ENCODE data around the gene KRT71. TPM values are rescaled to one million over a fixed set of nuclear protein-coding genes. Genes with fewer than 3 reads are reported as not detected.

KRT71 gene
- total RNA-seq, 2 experiments from 2014 or later: not detected

DNA sequence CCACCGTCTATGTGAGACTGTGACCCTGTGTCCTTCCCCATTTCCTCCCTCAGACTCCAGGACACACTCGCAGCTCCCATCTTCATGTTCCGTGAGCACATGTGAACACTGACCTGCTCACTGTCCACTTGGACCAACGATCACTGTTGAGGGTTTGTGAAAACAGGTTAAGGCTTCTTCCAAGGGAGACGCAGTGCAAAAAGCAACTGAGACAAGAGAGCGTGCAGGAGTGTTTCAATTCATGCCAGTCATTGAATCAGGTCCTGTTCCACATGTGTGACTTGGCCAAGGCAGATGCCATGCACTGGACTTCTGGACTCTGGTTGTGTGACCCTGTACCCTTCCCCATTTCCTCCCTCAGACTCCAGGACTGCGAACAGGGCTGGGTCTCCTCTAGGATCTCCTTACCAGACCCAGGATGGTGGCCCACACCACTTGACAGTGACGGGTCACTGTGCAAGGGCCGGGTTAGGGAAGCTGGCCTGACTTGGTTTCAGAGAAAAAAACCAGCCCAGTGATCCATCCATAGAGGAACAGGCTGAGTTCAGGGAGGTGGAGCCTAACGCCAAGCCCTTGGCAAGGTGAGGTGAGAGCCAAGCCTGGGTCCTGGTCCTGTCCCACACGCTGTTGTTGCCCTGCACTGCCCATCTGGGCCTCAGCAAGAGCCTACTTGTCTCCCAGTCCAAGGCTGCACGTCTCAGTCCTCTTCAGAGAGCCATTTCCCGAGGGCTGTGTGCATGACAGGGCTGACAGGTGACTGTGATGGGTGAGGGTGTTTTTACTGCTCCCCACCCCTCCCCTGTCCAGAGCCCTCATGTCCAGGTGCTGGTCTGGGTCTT lies 27.1 kb downstream of the KRT71 start:
- no peaks in the 10 kb centered on the region for H3K36me3 Mint-ChIP-seq (ENCODE audit: low read depth)
- no peak for DNase-seq

GRCh38 chr12:52524898-52525591 lies 27.9 kb downstream of the KRT71 start:
- DNase-seq: no peak
- CTCF ChIA-PET: interaction anchor here (0.5 kb wide), 1 partner anchor 32 kb away, joined by 3 read pairs; no protein-coding TSS in a partner anchor
- H3K27ac Mint-ChIP-seq: no peak overlapping the region
- H3K4me3 Mint-ChIP-seq: no peak overlapping the region
- H3K9me3 Mint-ChIP-seq: no peaks in the 10 kb centered on the region
- H3K27me3 Mint-ChIP-seq (ENCODE audit: low read depth): no peaks in the 10 kb centered on the region
- no peaks in the 10 kb centered on the region for H3K36me3 Mint-ChIP-seq (ENCODE audit: low read depth)
- no peaks in the 10 kb centered on the region for H3K4me1 Mint-ChIP-seq (ENCODE audit: low read depth)
- intact Hi-C loops (cut with micrococcal nuclease): no loop called here

More for the DNA sequence above, 27.1 kb downstream of the KRT71 start:
- Mint-ChIP-seq H3K4me3 (no peak overlapping the region), H3K4me1 (ENCODE audit: low read depth) (no peaks in the 10 kb centered on the region), H3K9me3 (no peaks in the 10 kb centered on the region), H3K27me3 (ENCODE audit: low read depth) (no peaks in the 10 kb centered on the region), H3K27ac (no peak overlapping the region)
- intact Hi-C loops (cut with micrococcal nuclease): no loop called here
- CTCF ChIA-PET: interaction anchor here (0.5 kb wide), 1 partner anchor 31 kb away, joined by 3 read pairs; no protein-coding TSS in a partner anchor

DNA sequence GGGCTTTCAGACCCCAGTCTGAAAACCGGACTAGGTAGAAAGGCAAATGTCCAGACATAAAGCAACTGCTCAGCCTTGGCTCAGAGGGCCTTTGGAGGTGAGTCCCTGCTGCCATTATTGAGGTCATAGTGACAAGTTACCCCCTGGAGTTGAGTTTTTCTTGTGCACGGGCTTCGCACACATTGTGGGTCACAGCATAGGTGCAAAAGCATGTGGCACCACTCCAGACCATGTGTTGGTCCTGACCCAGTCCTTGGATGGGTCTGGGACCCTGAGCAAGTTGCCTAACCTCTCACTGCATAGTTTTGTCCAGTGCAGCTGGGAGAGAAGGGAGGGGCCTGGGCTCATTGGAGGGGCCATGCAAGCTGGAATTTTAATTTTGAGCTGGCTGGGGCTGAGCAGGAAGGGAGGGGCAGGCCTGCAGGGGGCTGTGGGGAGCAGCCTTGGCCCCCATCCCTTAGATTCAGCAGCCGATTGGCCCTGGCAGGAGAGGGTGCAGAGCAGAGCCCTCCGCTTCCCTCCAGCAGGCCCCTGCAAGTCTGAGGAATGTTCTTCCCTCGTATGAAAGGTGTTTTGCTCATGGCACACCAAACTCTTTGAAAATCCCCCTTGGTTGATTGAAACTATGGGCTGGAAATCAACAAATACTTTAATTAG lies 28.6 kb downstream of the KRT71 start:
- no peak overlapping the region for H3K4me3 Mint-ChIP-seq
- H3K27ac Mint-ChIP-seq: no peak overlapping the region
- CTCF ChIA-PET: no interaction called here
- intact Hi-C loops (cut with micrococcal nuclease): no loop called here
- H3K4me1 Mint-ChIP-seq (ENCODE audit: low read depth): no peaks in the 10 kb centered on the region
- H3K27me3 Mint-ChIP-seq (ENCODE audit: low read depth): no peaks in the 10 kb centered on the region
- H3K9me3 Mint-ChIP-seq: no peaks in the 10 kb centered on the region
- DNase-seq: no peak
- no peaks in the 10 kb centered on the region for H3K36me3 Mint-ChIP-seq (ENCODE audit: low read depth)

DNA sequence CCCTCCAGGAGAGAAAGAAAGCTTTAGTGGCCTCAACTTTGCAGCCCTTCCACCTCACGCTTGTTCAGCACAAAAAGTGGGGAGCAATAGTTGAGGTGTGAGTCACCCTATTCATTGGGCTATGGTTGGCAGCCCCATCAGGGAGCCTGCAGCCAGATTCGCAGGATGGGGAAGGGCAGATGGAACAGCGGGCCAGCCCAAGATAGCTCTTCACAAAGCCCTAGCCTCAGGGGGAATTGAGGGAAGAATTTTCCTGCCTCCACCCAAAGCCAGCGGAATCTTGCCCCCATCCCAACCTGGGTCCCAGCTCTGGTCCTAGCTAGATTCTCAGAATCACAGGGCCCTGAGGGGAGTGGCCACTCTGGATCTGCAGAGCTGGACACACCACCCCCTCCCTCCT lies 29.1 kb downstream of the KRT71 start:
- H3K4me1 Mint-ChIP-seq (ENCODE audit: low read depth): no peaks in the 10 kb centered on the region
- no peak for DNase-seq
- H3K9me3 Mint-ChIP-seq: no peaks in the 10 kb centered on the region
- H3K4me3 Mint-ChIP-seq: no peak overlapping the region
- H3K27ac Mint-ChIP-seq: no peak overlapping the region
- no peaks in the 10 kb centered on the region for H3K27me3 Mint-ChIP-seq (ENCODE audit: low read depth)
- CTCF ChIA-PET: no interaction called here
- H3K36me3 Mint-ChIP-seq (ENCODE audit: low read depth): no peaks in the 10 kb centered on the region
- intact Hi-C loops (cut with micrococcal nuclease): no loop called here

DNA sequence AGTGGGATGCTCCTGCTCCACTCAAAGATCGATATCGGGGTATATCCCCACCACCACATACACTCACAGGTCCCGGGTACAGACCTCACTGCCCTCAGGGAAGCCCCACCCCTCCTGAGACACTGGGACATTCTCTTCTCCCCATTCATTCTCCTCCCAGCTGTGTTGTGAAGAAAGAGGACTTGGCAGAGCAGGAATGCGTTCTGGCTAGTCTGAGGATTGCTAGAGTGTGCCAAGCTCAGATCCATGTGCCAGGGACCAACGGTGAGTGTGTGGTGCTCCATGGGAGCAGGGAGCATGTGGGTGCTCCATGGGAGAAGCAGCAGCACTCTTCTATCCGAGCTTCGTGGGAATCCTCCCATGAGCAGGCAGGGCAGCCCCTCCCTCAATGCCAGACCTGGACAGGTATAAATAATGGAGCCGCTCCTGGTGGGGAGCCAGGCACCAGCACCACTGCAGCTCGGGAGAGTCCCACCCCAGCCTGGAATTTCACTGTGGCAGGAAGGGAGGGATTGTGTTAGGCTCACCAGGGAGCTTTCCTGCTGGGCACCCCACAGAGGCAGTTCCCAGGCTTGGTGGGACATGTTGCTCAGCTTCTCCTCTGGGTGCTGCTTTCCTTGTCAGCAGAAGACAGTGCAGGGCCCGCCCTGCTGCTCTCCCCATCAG lies 30.5 kb downstream of the KRT71 start:
- Mint-ChIP-seq H3K36me3 (ENCODE audit: low read depth) (no peaks in the 10 kb centered on the region), H3K4me1 (ENCODE audit: low read depth) (no peaks in the 10 kb centered on the region), H3K4me3 (no peak overlapping the region), H3K27me3 (ENCODE audit: low read depth) (no peaks in the 10 kb centered on the region), H3K27ac (no peak overlapping the region), H3K9me3 (no peaks in the 10 kb centered on the region)
- DNase-seq: no peak
- CTCF ChIA-PET: no interaction called here
- intact Hi-C loops (cut with micrococcal nuclease): no loop called here

GRCh38 chr12:52521568-52522266 lies 31.2 kb downstream of the KRT71 start:
- Mint-ChIP-seq H3K4me1 (ENCODE audit: low read depth) (no peaks in the 10 kb centered on the region), H3K9me3 (no peaks in the 10 kb centered on the region), H3K36me3 (ENCODE audit: low read depth) (no peaks in the 10 kb centered on the region), H3K4me3 (no peak overlapping the region), H3K27me3 (ENCODE audit: low read depth) (no peaks in the 10 kb centered on the region), H3K27ac (no peak overlapping the region)
- intact Hi-C loops (cut with micrococcal nuclease): no loop called here
- no peak for DNase-seq
- CTCF ChIA-PET: interaction anchor here (1.0 kb wide), 1 partner anchor 15 kb away, joined by 3 read pairs; no protein-coding TSS in a partner anchor

DNA sequence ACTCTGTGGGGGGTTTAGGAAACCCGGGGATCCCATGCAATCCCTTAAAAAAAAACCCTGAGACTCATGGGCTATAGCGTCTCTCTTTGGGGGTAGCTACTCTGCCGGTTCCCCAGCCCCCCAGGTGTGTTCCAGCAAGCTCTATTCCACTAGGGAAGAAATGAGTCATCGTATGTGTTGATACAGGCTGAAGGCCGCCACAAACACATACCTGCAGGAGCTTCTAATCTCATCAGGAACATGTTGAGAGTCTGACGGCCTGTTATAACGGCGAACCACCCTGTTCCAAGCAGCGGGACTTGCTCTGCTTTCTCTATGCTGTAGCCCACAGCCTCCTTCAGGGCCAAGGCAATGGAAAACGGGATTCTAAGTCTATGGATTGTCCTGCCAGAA lies 31.8 kb downstream of the KRT71 start:
- Mint-ChIP-seq H3K4me1 (ENCODE audit: low read depth) (no peaks in the 10 kb centered on the region), H3K4me3 (no peak overlapping the region), H3K36me3 (ENCODE audit: low read depth) (no peaks in the 10 kb centered on the region), H3K27me3 (ENCODE audit: low read depth) (no peaks in the 10 kb centered on the region), H3K27ac (no peak overlapping the region), H3K9me3 (no peaks in the 10 kb centered on the region)
- CTCF ChIA-PET: interaction anchor here (1.0 kb wide), 1 partner anchor 14 kb away, joined by 3 read pairs; no protein-coding TSS in a partner anchor
- DNase-seq: no peak
- intact Hi-C loops (cut with micrococcal nuclease): no loop called here

GRCh38 chr12:52519826-52520662 lies 32.9 kb downstream of the KRT71 start, which contains the start of gene KRT5:
Gene KRT5 (minus strand): TSS chr12:52520394. CDS start chr12:52520296, 98 bp downstream.
- DNase-seq: no peak
- H3K4me1 Mint-ChIP-seq (ENCODE audit: low read depth): no peaks in the 10 kb centered on the region
- H3K36me3 Mint-ChIP-seq (ENCODE audit: low read depth): no peaks in the 10 kb centered on the region
- intact Hi-C loops (cut with micrococcal nuclease): no loop called here
- no peaks in the 10 kb centered on the region for H3K9me3 Mint-ChIP-seq
- H3K4me3 Mint-ChIP-seq: no peak within 1 kb of the TSS
- CTCF ChIA-PET: interaction anchor here (1.3 kb wide), 1 partner anchor 12 kb away, joined by 3 read pairs; no protein-coding TSS in a partner anchor
- no peak within 1 kb of the TSS for H3K27ac Mint-ChIP-seq
- H3K27me3 Mint-ChIP-seq (ENCODE audit: low read depth): no peaks in the 10 kb centered on the region

GRCh38 chr12:52519387-52519703 lies 33.6 kb downstream of the KRT71 start:
- Mint-ChIP-seq H3K4me1 (ENCODE audit: low read depth) (no peaks in the 10 kb centered on the region), H3K9me3 (no peaks in the 10 kb centered on the region), H3K27me3 (ENCODE audit: low read depth) (no peaks in the 10 kb centered on the region), H3K36me3 (ENCODE audit: low read depth) (no peaks in the 10 kb centered on the region), H3K27ac (no peak overlapping the region), H3K4me3 (no peak overlapping the region)
- DNase-seq: no peak
- CTCF ChIA-PET: interaction anchor here (1.3 kb wide), 1 partner anchor 12 kb away, joined by 3 read pairs; no protein-coding TSS in a partner anchor
- intact Hi-C loops (cut with micrococcal nuclease): no loop called here

- no peaks in the 10 kb centered on the region for H3K36me3 Mint-ChIP-seq (ENCODE audit: low read depth)
- no peaks in the 10 kb centered on the region for H3K4me1 Mint-ChIP-seq (ENCODE audit: low read depth)
- no peak for DNase-seq
- no peak overlapping the region for H3K4me3 Mint-ChIP-seq
- CTCF ChIA-PET: interaction anchor here (1.3 kb wide), 1 partner anchor 11 kb away, joined by 3 read pairs; no protein-coding TSS in a partner anchor
- no peaks in the 10 kb centered on the region for H3K27me3 Mint-ChIP-seq (ENCODE audit: low read depth)
- intact Hi-C loops (cut with micrococcal nuclease): no loop called here
- no peaks in the 10 kb centered on the region for H3K9me3 Mint-ChIP-seq
- H3K27ac Mint-ChIP-seq: no peak overlapping the region
Measured at GRCh38 chr12:52518574-52519386, 34.2 kb downstream of the KRT71 start.

Data from activated naive CD4-positive, alpha-beta T cell treated with anti-CD3 and anti-CD28 coated beads for 36 hours (primary cell).